Measurements from ENCODE around the gene ESR1. TPM values are rescaled to one million over a fixed set of nuclear protein-coding genes. Genes with fewer than 3 reads are reported as not detected.

The ESR1 gene
- total and polyA plus RNA-seq, 2 donors (not counting 3 experiments of a cell fraction or from before 2014, with no cell fraction given): 0.01 TPM; not detected in 1

DNA sequence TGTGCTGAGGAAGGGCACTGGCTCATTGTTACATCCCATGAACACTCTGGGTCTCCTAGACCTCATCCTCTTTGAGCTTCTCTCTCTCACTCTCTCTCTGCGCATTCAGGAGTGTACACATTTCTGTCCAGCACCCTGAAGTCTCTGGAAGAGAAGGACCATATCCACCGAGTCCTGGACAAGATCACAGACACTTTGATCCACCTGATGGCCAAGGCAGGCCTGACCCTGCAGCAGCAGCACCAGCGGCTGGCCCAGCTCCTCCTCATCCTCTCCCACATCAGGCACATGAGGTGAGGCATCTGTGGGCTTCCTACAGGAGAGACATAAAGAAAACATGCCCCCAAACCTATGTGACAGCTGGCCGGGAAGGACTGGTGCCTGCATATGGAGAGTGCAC, 286.8 kb downstream of the ESR1 start:
- Histone ChIP-seq H3K79me2 (ENCODE audit: control insufficient read depth, insufficient read depth, low read length) (no peaks in the 10 kb centered on the region), H3K9ac (replicated peaks; ENCODE audit: extremely low read depth, insufficient read depth, low read length) (no peak overlapping the region), H3K36me3 (ENCODE audit: control insufficient read depth in 2 of 2, extremely low read depth in 1 of 2, insufficient read depth in 2 of 2, low read length in 2 of 2) (no peaks in the 10 kb centered on the region), H3K4me3 (replicated peaks in 1 of 3; ENCODE audit: insufficient read depth in 1 of 3, low read depth in 1 of 3, low read length in 3 of 3) (no peak overlapping the region), H3K4me2 (ENCODE audit: insufficient read depth, low read length) (no peak overlapping the region), H3K27me3 (ENCODE audit: control insufficient read depth in 2 of 2, insufficient read depth in 2 of 2, low read length in 2 of 2) (no peaks in the 10 kb centered on the region), H3K27ac (ENCODE audit: insufficient read depth, low read depth, low read length) (peak overlapping the region; percentile 74), H3K9me1 (replicated peaks; ENCODE audit: control insufficient read depth, extremely low read depth, insufficient read depth, low read length) (no peaks in the 10 kb centered on the region), H3K4me1 (ENCODE audit: control insufficient read depth, extremely low read depth, insufficient read depth, low read length) (peaks cover 38% of the 10 kb centered on the region), H4K20me1 (replicated peaks; ENCODE audit: control insufficient read depth, extremely low read depth, insufficient read depth, low read length) (no peaks in the 10 kb centered on the region), H3K9me3 (replicated peaks; ENCODE audit: control insufficient read depth, insufficient read depth, low read length) (no peaks in the 10 kb centered on the region), H2AFZ (ENCODE audit: low read depth, low read length) (no peak overlapping the region)
- FAIRE-seq: no peak
- TF ChIP-seq FOS (IDR thresholded peaks at IDR 0.05; ENCODE audit: borderline replicate concordance, insufficient read depth, low read length): no peak
- no peak for TF ChIP-seq JUN (IDR thresholded peaks at IDR 0.05; ENCODE audit: borderline replicate concordance, insufficient read depth, insufficient read length, low read depth)
- TF ChIP-seq GATA2 (IDR thresholded peaks at IDR 0.05; ENCODE audit: insufficient read depth, insufficient read length, low read depth, low read length): no peak
- no peak for TF ChIP-seq POLR2AphosphoS5 (IDR thresholded peaks at IDR 0.05; ENCODE audit: insufficient read depth, low read depth, low read length)
- no peak for TF ChIP-seq EZH2 (IDR thresholded peaks at IDR 0.05; ENCODE audit: borderline replicate concordance, low read depth, low read length, severe bottlenecking)
- no peak for TF ChIP-seq POLR2A (IDR thresholded peaks at IDR 0.05; ENCODE audit: low read depth, low read length)
- TF ChIP-seq MYC (IDR thresholded peaks at IDR 0.05; ENCODE audit: low read depth, low read length): no peak
- TF ChIP-seq MAX (IDR thresholded peaks at IDR 0.05; ENCODE audit: insufficient read depth, insufficient read length): no peak
- TF ChIP-seq, protein P1, sequence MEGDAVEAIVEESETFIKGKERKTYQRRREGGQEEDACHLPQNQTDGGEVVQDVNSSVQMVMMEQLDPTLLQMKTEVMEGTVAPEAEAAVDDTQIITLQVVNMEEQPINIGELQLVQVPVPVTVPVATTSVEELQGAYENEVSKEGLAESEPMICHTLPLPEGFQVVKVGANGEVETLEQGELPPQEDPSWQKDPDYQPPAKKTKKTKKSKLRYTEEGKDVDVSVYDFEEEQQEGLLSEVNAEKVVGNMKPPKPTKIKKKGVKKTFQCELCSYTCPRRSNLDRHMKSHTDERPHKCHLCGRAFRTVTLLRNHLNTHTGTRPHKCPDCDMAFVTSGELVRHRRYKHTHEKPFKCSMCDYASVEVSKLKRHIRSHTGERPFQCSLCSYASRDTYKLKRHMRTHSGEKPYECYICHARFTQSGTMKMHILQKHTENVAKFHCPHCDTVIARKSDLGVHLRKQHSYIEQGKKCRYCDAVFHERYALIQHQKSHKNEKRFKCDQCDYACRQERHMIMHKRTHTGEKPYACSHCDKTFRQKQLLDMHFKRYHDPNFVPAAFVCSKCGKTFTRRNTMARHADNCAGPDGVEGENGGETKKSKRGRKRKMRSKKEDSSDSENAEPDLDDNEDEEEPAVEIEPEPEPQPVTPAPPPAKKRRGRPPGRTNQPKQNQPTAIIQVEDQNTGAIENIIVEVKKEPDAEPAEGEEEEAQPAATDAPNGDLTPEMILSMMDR (IDR thresholded peaks at IDR 0.05; ENCODE audit: extremely low read depth in 1 of 2, insufficient read depth in 1 of 2, low read depth in 1 of 2, low read length in 2 of 2): no peak
- DNase-seq (ENCODE audit: low read depth, low spot score): no peak
- ChIA-PET CTCF (interaction anchor here (0.8 kb wide), 1 partner anchor 30 kb away, joined by 3 read pairs; no protein-coding TSS in a partner anchor), POLR2A (no interaction called here)
- BruUV-seq (replicated peaks): no TSS peak
- dilution Hi-C loops (cut with MboI; ENCODE audit: extremely low pct_ligation_motif_present, low sequenced_read_pairs): no loop called here
- intact Hi-C loops (cut with micrococcal nuclease): no loop called here
